Measurements from ENCODE around the gene ABCB10.
"Not testable (repeated sequence)": the region's sequence is repeated elsewhere in the genome, so short reads cannot be mapped to it uniquely, and the experiment has no call there.

The ABCB10 gene

DNA sequence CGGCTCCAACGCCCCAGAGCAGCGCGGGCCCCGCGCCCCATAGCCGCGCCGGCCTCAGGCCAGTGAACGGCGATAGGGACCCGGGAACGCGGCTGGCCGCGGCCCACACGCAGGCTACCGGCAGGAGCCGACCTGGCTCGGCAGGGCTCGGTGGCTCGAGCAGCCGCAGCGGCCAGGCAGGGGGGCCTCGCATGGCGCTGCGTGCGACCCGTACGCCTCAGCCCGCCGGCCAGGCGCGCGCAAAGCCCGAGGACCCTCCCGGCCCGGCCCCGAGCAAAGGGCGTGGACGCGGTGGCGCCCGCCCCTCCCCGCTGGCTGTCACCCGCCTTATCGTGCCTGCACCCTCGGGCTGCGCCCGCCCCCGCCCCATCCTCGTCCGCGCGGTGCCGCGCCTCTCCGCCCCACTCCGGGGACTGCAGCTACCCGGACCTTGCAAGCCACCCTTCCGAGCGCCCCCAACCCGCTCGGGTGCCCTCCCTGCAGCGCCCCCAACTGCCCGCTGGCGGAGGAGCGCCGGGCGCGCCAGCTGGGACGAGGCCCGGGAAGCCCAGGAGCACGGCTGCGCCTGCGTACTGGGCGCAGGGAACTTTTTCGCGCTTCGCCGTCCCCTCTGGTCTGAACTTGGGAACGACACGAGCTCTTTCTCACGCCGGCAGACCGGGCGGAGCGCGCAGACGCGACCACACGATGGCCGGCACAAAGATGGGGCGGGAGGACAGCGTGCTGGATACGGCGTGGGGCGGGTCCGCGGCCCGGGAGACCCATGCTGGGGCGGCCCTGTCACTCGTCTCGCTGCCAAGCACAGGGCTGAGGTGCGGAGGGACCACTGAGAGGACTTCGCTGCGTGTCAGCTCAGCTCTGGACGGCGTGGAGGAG lies at the start of gene ABCB10:
Gene ABCB10, minus strand, starts transcription at position 248 of the 876 bp plus-strand sequence. Its CDS starts 55 bp downstream, at position 193.
- TF ChIP-seq GATA1 (IDR thresholded peaks at IDR 0.05; ENCODE audit: low read depth, low read length) (peak; percentile 28), POLR2A (IDR thresholded peaks at IDR 0.05; ENCODE audit: low read length) (peak; percentile 90)

GRCh38 chr1:229607370-229607769 lies 48.9 kb upstream of the ABCB10 start:
- no peak for DNase-seq
- TF ChIP-seq POLR2A (IDR thresholded peaks at IDR 0.05; ENCODE audit: low read length): no peak
- no peak for TF ChIP-seq GATA1 (IDR thresholded peaks at IDR 0.05; ENCODE audit: low read depth, low read length)

More for the DNA sequence above, at the start of gene ABCB10:
- peak; percentile 98 to 99 for DNase-seq

GRCh38 chr1:229603371-229604005 lies 45.0 kb upstream of the ABCB10 start:
- TF ChIP-seq GATA1 (IDR thresholded peaks at IDR 0.05; ENCODE audit: low read depth, low read length) (no peak), POLR2A (IDR thresholded peaks at IDR 0.05; ENCODE audit: low read length) (no peak)
- DNase-seq: no peak

- TF ChIP-seq GATA1 (IDR thresholded peaks at IDR 0.05; ENCODE audit: low read depth, low read length) (no peak), POLR2A (IDR thresholded peaks at IDR 0.05; ENCODE audit: low read length) (no peak)
- DNase-seq: no peak
Observed at GRCh38 chr1:229600229-229600628, 41.7 kb upstream of the ABCB10 start.

- no peak for TF ChIP-seq GATA1 (IDR thresholded peaks at IDR 0.05; ENCODE audit: low read depth, low read length)
- TF ChIP-seq POLR2A (IDR thresholded peaks at IDR 0.05; ENCODE audit: low read length): no peak
Observed at GRCh38 chr1:229599218-229599954, 40.9 kb upstream of the ABCB10 start.

GRCh38 chr1:229597877-229598276 lies 39.4 kb upstream of the ABCB10 start:
- no peak for DNase-seq
- TF ChIP-seq POLR2A (IDR thresholded peaks at IDR 0.05; ENCODE audit: low read length) (no peak), GATA1 (IDR thresholded peaks at IDR 0.05; ENCODE audit: low read depth, low read length) (no peak)

More at GRCh38 chr1:229599218-229599954, 40.9 kb upstream of the ABCB10 start:
- peak; percentile 46 to 51 for DNase-seq

- no peak for DNase-seq
Observed at GRCh38 chr1:229596925-229597699, 38.6 kb upstream of the ABCB10 start.

GRCh38 chr1:229595876-229596275 lies 37.4 kb upstream of the ABCB10 start:
- DNase-seq: not testable (repeated sequence)

More at GRCh38 chr1:229596925-229597699, 38.6 kb upstream of the ABCB10 start:
- no peak for TF ChIP-seq POLR2A (IDR thresholded peaks at IDR 0.05; ENCODE audit: low read length)
- no peak for TF ChIP-seq GATA1 (IDR thresholded peaks at IDR 0.05; ENCODE audit: low read depth, low read length)

DNA sequence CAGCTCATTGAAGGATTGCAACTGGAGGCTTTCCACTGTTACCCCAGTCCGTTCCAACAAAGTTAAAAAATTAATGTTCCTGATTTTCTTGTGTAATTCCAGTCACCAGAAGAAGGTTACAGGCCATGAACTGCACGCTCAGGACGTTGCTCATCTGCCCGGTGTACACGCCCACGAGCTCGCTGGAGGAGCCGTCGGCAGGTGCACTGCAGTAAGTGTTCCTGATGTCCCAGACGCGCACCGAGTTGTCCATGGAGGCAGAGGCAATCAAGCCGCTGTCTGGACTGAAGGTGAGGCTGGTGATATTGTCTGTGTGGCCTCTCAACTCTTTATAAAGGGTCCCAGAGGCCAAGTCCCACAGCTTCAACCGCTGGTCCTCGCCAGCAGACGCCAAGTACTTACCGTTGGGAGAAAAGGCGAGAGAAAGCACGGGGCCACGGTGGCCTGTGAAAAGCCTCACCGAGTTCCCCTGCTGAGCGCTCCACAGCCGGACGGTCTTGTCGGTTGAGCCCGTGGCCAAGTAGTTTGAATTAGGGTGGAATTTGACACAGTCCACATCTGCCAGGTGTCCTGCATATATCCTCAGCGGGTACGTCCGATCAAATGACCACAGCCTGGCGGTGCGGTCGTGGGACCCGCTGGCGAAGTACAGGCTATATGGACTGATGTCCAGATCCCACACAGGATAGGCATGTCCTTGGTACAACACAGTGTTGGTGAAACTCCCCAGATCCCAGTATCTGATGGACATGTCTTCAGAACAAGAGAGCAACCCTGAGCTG lies 35.9 kb upstream of the ABCB10 start:
- TF ChIP-seq GATA1 (IDR thresholded peaks at IDR 0.05; ENCODE audit: low read depth, low read length) (no peak), POLR2A (IDR thresholded peaks at IDR 0.05; ENCODE audit: low read length) (no peak)

GRCh38 chr1:229593800-229594199 lies 35.3 kb upstream of the ABCB10 start:
- TF ChIP-seq POLR2A (IDR thresholded peaks at IDR 0.05; ENCODE audit: low read length) (no peak), GATA1 (IDR thresholded peaks at IDR 0.05; ENCODE audit: low read depth, low read length) (no peak)
- DNase-seq: no peak

More for the DNA sequence above, 35.9 kb upstream of the ABCB10 start:
- no peak for DNase-seq

DNA sequence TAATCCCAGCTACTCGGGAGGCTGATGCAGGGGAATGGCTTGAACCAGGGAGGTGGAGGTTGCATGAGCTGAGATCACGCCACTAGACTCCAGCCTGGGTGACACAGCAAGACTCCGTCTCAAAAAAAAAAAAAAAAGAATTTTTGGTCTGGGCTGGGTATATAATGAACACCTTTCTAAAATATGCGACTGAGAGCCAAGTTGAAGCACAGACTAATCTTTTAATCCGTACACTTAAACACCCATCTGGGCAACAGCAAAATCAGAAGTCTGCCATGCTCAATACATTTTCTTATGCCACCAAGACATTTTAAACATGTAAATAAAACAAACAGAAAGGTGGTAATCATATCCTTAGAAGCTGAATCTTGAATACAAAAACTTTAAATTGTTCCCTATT lies 31.6 kb upstream of the ABCB10 start:
- no peak for DNase-seq
- no peak for TF ChIP-seq GATA1 (IDR thresholded peaks at IDR 0.05; ENCODE audit: low read depth, low read length)

GRCh38 chr1:229585338-229585737 lies 26.8 kb upstream of the ABCB10 start:
- no peak for TF ChIP-seq POLR2A (IDR thresholded peaks at IDR 0.05; ENCODE audit: low read length)
- TF ChIP-seq GATA1 (IDR thresholded peaks at IDR 0.05; ENCODE audit: low read depth, low read length): no peak
- no peak for DNase-seq

DNA sequence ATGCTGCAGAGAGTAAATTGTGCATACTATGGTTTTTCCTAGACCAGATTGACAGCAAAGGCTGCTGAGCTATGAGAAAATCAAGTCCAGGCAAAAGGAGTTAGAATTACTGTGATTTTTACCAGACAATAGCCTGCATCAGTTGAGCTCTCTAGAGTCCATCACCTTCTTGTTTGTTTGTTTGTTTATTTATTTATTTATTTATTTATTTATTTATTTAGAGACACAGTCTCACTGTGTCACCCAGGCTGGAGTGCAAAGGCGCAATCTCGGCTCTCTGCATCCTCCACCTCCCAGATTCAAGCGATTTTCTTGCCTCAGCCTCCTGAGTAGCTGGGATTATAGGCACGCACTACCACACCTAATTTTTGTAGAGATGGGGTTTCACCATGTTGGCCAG lies 24.2 kb upstream of the ABCB10 start:
- no peak for DNase-seq
- TF ChIP-seq POLR2A (IDR thresholded peaks at IDR 0.05; ENCODE audit: low read length): no peak
- TF ChIP-seq GATA1 (IDR thresholded peaks at IDR 0.05; ENCODE audit: low read depth, low read length): no peak
